GM21381 (cell line): Measurements from ENCODE around the gene UBE2C.
A peak's percentile ranks its signal among the peaks of the same experiment; 100 is the strongest.
"Not testable (repeated sequence)": the region's sequence is repeated elsewhere in the genome, so short reads cannot be mapped to it uniquely, and the experiment has no call there.

Experiments used
- ATAC-seq: cut with Tn5 transposase; IDR thresholded peaks from one replicate; pipeline ENCODE4 v1.9.1; 2021; ENCODE audit warnings: mild to moderate bottlenecking, moderate library complexity; ENCODE audit not compliant: unreplicated experiment

The UBE2C gene

GRCh38 chr20:45812157-45813005, at the start of gene UBE2C:
Gene UBE2C (plus strand): TSS chr20:45812644. CDS start chr20:45812696, 52 bp downstream.
- ATAC-seq = peak; percentile 98

- not testable (repeated sequence) for ATAC-seq
Observed at GRCh38 chr20:45764618-45765282, 47.7 kb upstream of the UBE2C start.

GRCh38 chr20:45765307-45765875, 47.1 kb upstream of the UBE2C start:
- ATAC-seq = no peak

GRCh38 chr20:45765980-45766379, 46.5 kb upstream of the UBE2C start:
- ATAC-seq = no peak

- ATAC-seq = no peak
Observed at GRCh38 chr20:45768479-45768878, 44.0 kb upstream of the UBE2C start.

GRCh38 chr20:45771182-45771759, 41.2 kb upstream of the UBE2C start:
- ATAC-seq = no peak

- no peak for ATAC-seq
Observed at GRCh38 chr20:45772693-45773092, 39.8 kb upstream of the UBE2C start.

GRCh38 chr20:45774945-45775344, 37.5 kb upstream of the UBE2C start:
- ATAC-seq = no peak

- no peak for ATAC-seq
Observed at GRCh38 chr20:45775411-45775810, 37.0 kb upstream of the UBE2C start.

- no peak for ATAC-seq
Observed at GRCh38 chr20:45776931-45777330, 35.5 kb upstream of the UBE2C start.

GRCh38 chr20:45779011-45779915, 33.2 kb upstream of the UBE2C start:
- ATAC-seq = no peak

GRCh38 chr20:45780159-45780558, 32.3 kb upstream of the UBE2C start:
- ATAC-seq = no peak

- ATAC-seq = no peak
Observed at GRCh38 chr20:45781391-45781931, 31.0 kb upstream of the UBE2C start.

GRCh38 chr20:45782890-45783289, 29.6 kb upstream of the UBE2C start:
- ATAC-seq = no peak

- ATAC-seq = no peak
Observed at GRCh38 chr20:45783656-45784294, 28.7 kb upstream of the UBE2C start.

- no peak for ATAC-seq
Observed at GRCh38 chr20:45788351-45788750, 24.1 kb upstream of the UBE2C start.

GRCh38 chr20:45792317-45793118, 19.9 kb upstream of the UBE2C start:
- no peak for ATAC-seq

- ATAC-seq = no peak
Observed at GRCh38 chr20:45796337-45797065, 15.9 kb upstream of the UBE2C start.
